CD4-positive, alpha-beta T cell treated with Interferon alpha-2 for 1 hour (primary cell): ENCODE data around the gene TSPEAR.
A peak's percentile ranks its signal among the peaks of the same experiment; 100 is the strongest.

Source experiments
- DNase-seq, 2 donors: peaks; one replicate each; pipeline ENCODE4 v3.0.0-alpha.2; 2020 to 2022

TSPEAR gene

DNA sequence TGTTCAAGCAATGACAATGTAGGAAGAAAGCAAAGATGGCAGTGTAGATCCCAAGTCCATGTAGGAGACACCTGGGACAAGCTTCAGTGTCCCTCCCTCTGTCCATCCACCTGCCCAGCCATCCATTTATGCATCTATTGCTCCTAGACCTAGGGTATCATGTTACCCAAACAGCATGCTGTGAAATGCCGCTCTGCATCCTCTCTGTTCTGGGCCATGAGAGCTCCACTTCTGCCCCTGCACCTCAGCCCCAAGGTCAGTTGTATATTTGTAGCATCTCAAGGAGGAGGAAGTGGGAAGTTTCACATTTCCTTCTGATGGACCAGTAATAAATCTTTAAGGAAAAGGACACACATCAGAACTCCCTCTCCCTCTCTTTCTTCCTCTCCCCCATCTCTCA is 27.9 kb upstream of the TSPEAR start:
- DNase-seq = no peak

DNA sequence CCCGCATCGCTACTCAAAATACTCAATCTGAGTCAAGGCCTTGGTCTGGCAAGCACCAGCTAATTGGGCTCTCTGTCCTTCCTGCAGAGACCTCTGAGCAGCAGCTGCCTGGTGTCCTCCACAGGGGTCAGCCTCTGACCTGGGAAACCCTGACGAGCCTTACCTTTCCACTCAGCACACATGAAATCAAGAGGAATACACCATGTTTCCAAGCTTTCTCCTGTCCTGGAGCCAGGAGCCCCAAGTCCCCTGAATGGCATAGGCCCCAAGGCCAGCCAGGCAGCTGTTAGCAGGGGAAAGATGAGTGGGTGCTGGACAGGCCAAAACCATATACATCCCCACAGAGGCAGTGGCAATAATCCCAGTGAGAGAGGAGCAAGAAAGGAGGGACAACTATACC is 27.2 kb upstream of the TSPEAR start:
- no peak for DNase-seq

- DNase-seq = no peak
These were observed 26.5 kb upstream of the TSPEAR start for GRCh38 chr21:44737706-44738354.

DNA sequence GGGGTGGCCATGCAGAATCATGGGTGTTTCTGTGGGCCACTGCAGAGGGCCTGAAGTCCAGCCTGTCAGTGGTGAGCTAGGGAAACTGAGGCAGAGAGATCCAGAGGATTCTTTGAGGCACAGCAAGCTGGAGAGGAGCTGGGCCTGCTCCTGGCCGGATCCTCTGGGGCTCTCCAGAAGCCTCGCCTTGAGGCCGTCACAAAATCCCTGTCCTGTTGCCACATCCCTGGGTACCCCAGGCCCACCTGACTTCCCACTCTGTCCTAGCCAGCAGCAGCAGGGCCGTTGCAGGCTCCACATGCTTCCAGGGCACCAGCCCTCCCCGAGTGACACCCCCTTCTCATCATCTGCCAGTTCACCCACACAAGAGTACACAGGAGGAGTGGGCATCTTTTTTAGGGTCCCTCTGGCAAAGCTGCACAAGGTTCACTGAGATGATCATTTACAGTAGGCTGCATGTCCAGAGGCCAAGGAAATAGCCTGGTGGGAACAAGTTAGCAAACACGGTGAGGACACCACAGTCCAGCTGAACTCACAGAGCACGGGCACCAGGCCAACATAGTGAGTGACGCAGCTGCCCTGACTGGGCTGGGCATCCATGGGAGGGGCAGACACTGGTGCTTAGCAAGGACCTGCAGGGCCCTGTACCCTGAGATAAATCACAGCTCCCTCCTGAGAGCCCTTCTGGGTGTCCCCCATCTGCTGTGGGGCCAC is 25.1 kb upstream of the TSPEAR start:
- no peak for DNase-seq

- DNase-seq = no peak
These were observed 24.4 kb upstream of the TSPEAR start for GRCh38 chr21:44735821-44736220.

DNA sequence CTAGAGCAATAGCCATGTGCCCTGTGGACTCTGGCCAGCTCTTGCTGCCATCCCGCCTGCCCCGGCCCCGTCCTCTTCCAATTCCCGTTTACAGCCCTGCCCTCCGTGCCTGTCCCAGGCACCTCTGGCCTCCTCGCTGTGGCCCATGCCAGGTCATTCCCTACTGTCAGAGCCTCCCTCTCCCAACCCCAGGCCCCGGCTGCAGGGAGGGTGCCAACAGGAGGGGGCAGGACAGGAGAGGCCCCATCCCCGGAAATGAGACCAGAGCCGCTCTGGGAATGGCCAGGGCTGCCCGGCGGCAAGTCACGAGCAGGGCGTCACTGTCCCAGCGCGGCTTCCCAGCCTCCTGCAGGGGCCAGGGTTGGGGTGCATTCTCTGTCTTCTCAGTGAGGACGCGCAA is 23.5 kb upstream of the TSPEAR start:
- DNase-seq = no peak

DNA sequence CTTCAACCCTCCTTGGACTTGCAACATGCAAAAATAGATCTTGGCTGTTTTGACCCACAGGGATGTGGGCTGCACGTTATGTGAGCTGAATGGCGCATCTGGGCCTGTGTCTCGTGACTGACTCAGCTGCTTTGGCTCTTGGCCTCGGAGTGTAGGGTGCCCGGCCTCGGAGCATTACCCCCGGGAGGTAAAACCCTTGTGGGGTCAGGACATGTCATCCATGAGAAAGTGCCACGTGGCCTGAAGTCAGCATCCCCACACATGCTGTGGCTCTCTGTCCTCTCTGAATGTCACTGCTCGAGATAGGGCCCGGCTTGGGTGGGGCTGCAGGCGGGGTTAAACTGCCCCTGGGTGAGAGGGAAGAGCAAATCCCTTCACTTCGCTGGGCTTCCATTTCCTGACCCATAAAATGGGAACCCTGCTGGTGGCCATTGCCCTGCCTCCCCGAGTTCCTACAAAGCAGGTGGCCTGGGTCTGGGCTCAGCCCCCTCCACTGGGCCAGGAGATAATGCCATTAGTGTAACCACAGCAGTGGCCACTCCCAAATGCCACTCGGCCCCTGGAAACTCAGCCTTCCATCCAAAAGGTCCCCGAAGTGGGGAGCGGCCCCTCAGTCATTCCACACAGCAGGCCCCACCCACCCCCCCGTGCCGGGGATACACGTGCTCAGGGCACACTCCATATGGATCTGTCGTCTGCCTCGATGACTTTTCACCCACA is 22.8 kb upstream of the TSPEAR start:
- DNase-seq = no peak

GRCh38 chr21:44732956-44733355 is 21.6 kb upstream of the TSPEAR start:
- no peak for DNase-seq

DNA sequence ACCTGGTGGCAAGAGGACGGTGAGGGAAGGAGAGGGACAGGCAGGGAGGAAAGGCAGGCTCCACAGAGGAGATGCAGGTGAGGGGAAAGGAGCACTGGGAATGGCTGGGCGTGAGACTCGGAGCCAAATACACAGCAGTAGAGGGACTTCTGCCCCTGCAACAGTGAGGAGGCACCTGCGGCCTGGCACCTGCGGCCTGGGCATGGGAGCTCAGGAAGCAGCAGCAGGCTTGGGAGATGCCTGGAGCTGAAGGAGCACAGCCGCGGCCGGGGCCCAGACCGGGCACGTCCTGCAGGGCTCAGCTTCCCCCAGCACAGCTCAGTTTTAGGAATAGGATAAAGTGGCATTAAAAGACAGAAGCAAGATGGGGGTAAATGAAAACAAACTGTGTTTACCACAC is 20.9 kb upstream of the TSPEAR start:
- no peak for DNase-seq

- DNase-seq = no peak
These were observed 19.7 kb upstream of the TSPEAR start for GRCh38 chr21:44730951-44731579.

DNA sequence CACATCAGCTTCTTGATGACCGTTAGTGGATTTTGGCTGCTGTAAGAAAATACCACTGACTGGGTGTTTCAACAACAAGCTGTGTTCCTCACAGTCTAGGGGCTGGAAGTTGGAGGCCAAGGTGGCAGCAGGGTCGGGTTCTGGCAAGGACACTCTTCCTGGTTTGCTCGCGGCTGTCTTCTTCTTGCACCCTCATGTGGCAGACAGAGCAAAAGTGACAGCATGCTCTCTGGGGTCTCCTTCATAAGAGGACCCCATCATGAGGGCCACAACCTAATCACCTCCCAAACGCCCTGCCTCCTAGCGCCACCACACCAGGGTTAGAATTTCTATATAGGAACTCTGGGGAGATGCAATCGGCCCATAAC is 18.6 kb upstream of the TSPEAR start:
- DNase-seq = no peak

GRCh38 chr21:44729336-44730027 is 18.1 kb upstream of the TSPEAR start:
- no peak for DNase-seq

GRCh38 chr21:44728716-44729115 is 17.3 kb upstream of the TSPEAR start:
- DNase-seq = no peak

GRCh38 chr21:44727757-44728156 is 16.4 kb upstream of the TSPEAR start:
- DNase-seq = no peak

- no peak for DNase-seq
These were observed 15.9 kb upstream of the TSPEAR start for GRCh38 chr21:44727321-44727720.

GRCh38 chr21:44726826-44727225 is 15.5 kb upstream of the TSPEAR start:
- no peak for DNase-seq

- DNase-seq = no peak
These were observed 13.6 kb upstream of the TSPEAR start for GRCh38 chr21:44724926-44725325.

GRCh38 chr21:44724196-44724595 is 12.8 kb upstream of the TSPEAR start:
- no peak for DNase-seq

- DNase-seq = peak in 1 of 2 donors; percentile 30
These were observed 12.1 kb upstream of the TSPEAR start for GRCh38 chr21:44723177-44724131.

- DNase-seq = no peak
These were observed 11.4 kb upstream of the TSPEAR start for GRCh38 chr21:44722731-44723130.

DNA sequence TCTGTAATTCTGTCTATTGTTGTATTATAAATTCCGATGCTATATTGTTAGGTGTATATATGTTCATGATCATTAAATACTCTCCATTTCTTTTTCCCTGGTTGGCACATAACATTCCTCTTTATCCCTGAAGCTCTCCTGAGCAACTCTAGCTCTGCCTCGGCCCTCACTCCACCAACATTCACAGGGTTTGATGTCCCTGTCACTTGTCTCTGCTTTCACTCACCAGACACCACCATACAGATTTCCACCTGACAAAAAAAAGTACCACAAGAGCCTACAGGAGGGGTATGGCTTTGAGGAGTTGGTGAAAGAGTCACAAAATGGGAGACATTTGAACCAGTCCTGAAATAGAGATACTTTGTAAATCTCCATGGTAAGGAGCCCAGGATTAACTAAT is 8.8 kb upstream of the TSPEAR start:
- no peak for DNase-seq

DNA sequence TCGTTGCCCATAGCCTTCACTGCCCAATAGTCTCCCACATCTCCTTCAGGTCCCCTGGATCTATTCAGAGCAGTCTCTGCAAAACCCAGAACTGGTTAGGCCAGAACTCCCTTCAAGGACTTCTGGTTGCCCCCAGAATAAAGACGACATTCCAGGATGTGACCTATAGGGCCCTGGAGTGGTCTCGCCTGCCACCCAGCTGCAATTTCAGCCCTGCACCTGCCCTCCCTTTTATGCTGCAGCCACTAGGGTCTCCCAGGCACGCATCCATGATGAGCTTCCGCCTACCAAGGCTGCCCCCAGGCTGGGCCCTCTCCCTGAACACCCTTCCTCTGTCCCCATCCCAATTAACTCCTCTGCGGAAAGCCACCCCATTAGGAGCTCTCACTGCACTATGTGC is 7.2 kb upstream of the TSPEAR start:
- no peak for DNase-seq
